ENCODE data around the gene FGD2.

Gene FGD2

DNA sequence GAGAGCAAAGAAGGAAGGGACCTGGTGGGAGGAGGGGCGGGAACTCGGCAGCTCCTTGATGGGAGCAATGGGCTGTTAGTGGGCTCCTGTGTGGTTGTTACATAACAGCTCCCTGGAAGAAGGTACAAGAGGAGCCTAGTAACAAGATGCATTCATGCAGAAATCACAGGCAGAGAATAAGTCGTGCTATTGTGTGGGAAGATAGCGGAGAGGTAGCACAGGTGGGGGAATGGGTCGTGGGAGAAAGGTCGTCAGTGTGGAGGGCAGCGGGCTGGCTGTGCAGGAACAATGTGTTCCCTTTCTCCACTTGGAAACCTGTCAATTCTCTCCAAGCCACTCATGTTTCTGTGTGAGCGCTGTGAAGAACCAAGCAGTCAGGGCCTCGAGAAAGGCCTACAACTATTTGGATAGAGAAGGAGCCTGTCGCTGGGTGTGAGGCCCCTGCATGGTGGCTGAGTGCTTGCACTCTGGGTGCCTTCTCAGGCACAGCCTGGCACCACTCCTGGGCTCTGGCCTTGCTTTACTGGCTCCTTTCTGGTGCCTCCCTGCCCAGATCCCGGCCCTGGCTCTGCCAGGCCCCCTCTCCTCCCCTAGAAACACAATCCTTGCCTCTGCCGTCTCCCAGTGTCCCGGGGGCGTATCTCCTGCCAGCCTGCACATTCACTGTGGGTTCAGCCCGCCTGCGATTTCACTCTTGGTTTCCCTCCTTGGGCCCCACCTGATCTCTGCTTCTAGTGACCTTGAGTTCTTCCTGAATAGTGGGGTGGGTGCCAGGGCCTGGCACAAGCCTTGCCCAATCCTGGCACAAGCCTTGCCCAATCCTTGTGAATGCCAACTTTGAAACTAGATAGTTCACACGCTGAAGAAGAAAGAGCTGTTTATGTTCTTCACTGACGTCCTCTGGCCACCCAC is 7.4 kb upstream of the FGD2 start:
- FAIRE-seq (no peak), DNase-seq (ENCODE audit: insufficient read length, low spot score) (no peak)
- no peak for TF ChIP-seq POLR2A (IDR thresholded peaks at IDR 0.05; ENCODE audit: low read depth, low read length)

DNA sequence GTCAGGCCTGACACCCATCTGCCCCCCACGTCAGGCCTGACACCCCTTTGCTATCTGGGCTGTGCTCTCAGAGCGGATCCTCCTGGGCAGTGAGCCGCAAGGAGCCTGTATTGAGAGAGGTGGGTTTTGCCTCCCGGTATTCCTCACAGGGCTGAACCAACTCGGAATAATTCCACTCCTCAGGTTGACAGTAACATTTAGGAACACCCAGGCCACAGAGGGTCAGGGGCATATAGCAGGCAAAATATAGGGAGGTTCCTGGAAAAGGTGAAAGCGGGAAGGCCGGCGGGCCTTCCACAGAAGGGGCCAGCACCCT is 6.8 kb upstream of the FGD2 start:
- TF ChIP-seq POLR2A (IDR thresholded peaks at IDR 0.05; ENCODE audit: low read depth, low read length), result no peak
- FAIRE-seq (no peak), DNase-seq (ENCODE audit: insufficient read length, low spot score) (no peak)

DNA sequence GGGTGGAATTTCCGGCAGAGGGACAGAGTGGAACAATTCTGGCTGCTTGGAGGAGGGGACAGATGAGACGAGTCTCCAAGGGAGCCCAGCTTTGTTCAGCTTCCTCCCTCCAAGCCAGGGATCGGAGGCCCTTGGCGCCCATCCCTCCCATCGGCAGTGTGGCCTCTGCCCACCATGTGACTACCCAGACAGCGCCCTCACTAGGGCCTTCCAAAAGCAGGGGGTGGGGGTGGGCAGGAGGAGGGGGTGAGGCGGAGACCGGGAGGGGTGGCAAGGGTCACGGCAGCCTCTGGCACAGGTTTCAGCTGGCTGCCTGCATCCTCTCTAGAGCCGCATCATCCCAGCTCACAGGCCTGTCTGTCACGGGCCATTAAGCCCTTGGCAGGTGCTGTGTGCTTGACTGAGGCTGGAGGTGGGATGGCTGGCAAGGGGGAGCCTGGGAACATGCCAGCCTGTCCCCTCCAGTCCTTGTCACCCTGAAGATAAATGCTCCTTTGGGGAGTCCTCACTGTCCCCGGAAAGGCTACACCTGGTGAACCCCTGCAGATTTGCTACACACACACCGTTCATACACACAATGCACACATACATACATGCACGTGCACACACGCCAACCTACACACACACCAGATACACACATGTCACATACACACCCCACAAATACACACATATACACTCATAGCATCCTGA is 6.2 kb upstream of the FGD2 start:
- DNase-seq (ENCODE audit: insufficient read length, low spot score) (no peak), FAIRE-seq (no peak)
- TF ChIP-seq POLR2A (IDR thresholded peaks at IDR 0.05; ENCODE audit: low read depth, low read length), result no peak

DNA sequence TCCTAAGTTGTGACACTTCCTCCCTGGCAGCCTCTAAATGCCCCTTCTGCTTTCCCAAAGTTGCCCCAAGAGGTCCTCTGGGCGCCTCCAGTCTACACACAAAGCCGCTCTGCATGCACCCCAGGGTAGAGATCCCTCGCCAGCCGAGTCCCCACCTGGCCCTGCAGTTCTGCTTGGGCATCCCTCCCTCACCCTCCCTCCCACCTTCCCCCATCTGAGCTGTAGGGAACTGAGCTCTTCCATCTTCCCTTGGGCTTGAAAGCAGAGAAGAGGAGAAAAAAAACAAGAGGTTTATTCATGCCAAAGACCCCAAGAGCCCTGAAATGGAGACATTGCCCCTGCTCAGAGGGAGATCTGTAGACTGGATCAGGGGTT is 5.7 kb upstream of the FGD2 start:
- FAIRE-seq (no peak), DNase-seq (ENCODE audit: insufficient read length, low spot score) (no peak)
- TF ChIP-seq POLR2A (IDR thresholded peaks at IDR 0.05; ENCODE audit: low read depth, low read length), result no peak

DNA sequence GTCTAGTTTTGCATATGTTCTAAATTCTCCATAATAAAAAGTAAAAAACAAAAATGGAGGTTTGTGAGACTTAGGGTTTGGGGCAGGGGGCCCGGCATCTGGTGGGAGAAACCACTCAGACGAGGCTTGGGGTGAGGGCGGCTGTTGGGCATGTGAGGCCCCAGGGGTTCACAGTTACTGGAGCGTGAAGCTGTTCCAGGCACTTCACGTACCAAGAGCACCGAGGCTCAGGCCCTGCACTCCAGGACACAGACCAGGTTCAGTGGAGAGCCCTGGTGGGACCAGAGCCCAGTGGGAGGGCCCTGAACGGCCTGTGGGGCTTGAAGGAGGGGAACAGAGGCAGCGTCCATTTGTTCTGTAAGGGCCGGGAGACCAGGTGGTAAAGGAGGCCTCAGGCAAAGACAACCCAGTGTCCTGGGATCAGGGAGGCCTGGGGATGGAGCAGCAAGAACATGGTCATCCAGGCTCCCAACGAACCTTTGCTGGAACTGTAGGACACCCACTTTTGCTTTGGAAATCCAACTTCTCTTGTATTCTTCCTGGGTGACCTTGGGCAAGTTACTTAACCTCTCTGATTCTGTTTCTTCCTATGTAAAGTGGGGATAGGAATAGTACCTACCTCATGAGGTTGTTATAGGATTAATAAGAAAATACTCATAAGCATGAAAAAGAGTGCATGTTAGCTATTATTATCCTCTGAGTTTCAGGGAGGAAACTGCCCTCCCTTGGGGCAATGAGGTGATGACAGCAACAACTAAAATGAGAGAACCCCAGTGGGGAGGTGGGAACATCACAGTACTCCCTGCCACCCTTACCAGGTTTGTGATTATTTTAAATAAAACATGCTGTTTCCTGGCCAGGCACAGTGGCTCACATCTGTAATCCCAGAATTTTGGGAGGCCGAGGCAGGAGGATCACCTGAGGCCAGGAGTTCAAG is 1.1 kb upstream of the FGD2 start:
- no peak for DNase-seq (ENCODE audit: insufficient read length, low spot score)
- TF ChIP-seq POLR2A (IDR thresholded peaks at IDR 0.05; ENCODE audit: low read depth, low read length), result no peak
- FAIRE-seq, result no peak

DNA sequence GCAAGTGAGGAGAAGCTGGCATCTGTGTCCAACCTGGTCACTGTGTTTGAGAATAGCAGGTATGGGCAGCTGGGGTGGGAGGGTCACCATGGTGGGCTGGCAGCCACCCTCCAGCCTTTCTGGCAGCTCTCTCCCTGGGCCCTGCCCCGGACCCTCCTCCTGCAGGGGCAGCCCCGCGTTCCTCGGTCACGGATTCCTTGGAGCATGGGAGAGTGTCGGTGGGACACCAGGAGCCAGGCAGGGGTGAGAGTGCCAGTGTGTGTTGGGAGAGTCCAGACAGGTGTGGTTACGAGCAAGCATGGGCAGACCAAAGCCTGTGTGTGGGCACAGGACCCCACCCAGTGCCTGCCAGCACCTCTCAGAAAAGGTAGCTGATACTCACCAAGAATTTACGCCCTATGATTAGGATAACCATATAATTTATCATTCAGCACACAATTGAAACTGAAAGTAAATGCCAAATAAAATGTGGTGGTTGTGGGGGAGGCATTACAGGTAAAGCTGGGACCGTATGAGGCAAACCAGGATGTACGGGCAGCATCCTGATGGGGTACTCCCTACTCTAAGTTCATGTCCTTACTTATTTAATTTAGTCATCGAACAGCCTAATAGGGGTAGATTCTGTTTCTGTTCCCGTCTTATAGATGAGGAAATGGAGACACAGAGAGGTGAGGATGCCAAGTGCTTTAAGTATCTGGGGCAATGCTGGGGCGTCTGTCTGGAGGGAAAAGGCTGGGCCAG is 542 bp downstream of the FGD2 start:
- FAIRE-seq (no peak), DNase-seq (ENCODE audit: insufficient read length, low spot score) (no peak)
- no peak for TF ChIP-seq POLR2A (IDR thresholded peaks at IDR 0.05; ENCODE audit: low read depth, low read length)

DNA sequence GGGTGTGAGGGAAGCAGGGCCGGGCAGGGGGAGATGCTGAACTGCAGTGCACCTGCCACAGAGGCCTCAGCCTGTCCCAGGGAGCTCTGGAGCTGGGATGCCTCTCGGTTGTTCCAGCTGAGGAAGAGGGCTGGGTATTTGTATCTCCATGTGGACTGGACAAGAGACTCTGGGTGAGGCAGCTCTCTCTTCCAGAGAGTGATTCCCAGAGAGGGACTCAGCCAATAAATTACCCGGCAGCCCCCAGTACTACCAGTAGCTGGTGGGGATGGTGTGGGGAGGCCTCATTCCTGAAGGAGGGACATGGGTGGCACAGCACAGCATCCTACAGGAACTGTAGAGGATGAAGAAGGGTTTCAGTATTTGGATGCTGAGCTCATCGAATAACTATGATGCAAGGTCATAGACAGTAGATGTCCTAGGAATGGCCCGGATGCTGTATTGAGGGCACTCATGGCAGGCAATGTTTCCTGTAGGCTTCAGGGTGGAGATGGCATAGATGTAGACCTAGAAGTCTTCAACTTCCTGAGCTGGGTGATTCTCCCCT is 1.4 kb downstream of the FGD2 start:
- DNase-seq (ENCODE audit: insufficient read length, low spot score) (peak; percentile 44), FAIRE-seq (no peak)
- no peak for TF ChIP-seq POLR2A (IDR thresholded peaks at IDR 0.05; ENCODE audit: low read depth, low read length)

DNA sequence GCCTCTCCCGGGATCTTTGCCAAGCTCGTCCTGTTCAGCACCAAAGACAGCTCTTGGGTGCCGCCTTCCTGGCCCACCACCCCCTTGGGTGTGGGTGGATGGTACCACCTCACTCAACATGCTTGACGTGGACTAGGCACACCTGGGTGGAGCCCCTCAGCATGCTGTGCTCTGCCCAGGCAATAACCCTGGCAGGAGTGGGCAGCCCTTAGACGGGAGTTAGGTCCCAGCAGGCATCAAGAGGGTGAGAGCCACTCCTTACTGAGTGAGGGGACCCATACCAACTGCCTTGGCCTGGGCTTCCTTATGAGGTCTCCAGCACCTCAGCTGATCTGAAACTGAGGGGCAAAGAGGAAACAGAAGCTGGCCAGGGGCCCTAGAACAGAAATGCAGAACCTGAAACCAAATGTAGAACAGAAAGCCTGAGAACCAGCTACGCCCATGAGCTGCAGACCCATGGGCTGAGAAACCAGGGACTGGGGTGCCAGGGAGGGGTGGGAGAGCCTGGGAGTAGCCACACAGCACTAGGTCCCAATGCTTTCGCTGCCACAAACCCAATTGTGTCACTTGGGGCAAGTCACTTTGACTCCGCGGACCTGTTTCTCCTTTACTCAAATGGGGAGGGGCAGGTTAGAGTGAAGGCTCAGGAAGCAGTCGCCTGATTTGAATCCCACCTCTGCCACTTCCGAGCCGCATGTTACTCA is 2.0 kb downstream of the FGD2 start:
- DNase-seq (ENCODE audit: insufficient read length, low spot score) (no peak), FAIRE-seq (no peak)
- no peak for TF ChIP-seq POLR2A (IDR thresholded peaks at IDR 0.05; ENCODE audit: low read depth, low read length)

DNA sequence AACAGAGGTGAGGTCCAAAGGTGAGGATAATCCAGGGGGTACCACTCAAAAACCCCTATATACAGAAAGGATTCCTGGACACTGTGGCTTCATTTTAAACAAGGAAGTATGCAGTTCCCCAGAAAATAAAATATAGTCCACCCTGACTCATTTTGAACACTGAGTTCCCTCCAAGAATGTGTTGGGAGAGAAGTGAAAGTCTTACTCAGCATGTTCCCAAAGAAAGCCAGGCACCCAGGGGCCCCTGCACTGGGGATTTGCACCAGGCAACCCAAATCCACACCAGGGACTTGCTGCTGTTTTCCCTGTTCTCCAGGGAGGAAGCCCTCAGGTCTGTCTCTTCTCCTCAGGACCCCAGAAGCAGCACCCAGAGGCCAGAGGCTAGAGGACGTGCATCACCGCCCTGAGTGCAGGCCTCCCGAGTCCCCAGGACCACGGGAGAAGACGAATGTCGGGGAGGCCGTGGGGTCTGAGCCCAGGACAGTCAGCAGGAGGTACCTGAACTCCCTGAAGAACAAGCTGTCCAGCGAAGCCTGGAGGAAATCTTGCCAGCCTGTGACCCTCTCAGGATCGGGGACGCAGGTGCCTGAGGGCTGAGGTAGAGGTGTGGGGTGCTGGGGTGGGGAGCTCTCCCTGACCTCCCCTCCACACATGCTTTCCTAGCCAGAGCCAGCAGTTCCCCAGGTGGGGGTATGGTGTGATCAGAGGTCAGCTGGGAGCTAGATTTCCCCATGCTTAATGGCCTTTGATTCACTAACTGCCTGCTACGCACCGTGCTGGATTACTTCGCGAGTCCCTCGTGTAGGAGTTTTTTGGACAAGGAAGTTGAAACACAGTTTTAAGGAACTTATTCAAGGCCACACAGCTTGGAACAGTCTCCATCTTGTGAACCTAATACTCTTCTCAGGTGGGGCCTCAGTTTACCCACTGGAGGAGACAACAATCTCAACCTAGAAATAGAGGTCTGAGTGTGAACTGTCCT is 3.3 kb downstream of the FGD2 start:
- FAIRE-seq (no peak), DNase-seq (ENCODE audit: insufficient read length, low spot score) (no peak)
- TF ChIP-seq POLR2A (IDR thresholded peaks at IDR 0.05; ENCODE audit: low read depth, low read length), result no peak

DNA sequence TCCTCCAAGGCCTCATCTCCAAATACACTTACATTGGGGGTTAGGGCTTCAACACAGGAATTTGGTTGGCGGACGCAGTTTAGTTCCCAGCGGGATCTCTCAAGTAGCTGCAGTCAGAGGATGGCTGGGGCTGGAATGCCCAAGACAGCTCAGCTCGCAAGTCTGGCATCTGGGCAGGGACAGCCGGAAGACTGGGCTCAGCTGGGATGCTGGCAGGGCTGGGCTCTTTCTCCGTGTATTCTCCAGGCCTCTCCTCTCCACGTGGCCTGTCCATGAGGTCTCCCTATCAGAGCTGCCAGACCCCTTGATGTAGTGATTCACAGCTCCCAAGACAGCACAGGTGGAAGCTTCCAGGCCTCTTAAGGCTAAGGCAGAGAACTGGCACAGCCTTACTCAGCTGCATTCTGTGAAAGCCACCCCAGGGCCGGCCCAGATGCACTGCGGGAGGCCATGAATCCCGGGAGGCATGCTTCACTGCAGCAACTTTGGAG is 5.0 kb downstream of the FGD2 start:
- FAIRE-seq (no peak), DNase-seq (ENCODE audit: insufficient read length, low spot score) (no peak)
- TF ChIP-seq POLR2A (IDR thresholded peaks at IDR 0.05; ENCODE audit: low read depth, low read length), result no peak

DNA sequence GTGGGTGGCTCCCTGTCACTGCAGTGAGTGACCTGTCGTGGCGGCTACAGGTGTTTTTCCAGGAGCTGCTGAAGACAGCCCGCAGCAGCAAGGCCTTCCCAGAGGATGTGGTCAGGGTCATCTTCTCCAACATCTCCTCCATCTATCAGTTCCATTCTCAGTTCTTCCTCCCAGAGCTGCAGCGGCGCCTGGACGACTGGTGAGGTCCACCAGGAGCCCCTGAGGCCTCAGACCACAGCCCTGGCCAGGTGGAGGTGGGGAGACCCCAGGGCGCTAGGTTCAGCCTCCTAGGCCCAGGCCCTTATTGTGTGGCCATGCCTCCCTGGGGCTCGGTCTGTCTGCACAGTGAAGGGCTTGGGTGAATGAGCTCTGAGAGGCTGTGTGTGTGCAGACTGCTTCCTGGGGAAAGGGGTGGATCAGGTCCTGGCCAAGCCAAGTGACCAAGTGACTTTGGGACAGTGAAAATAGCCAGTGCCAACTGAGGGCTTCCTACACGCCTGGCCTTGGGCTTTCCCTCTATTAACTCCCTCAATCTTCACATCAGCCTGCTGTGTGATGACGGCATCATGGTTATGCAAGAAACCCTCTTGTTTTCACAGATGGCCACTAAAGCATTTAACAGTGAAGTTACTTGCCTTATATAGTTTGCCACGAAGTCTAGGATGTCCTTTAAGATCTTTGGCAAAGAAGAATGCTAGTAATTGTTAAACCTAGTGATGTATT is 6.4 kb downstream of the FGD2 start:
- no peak for TF ChIP-seq POLR2A (IDR thresholded peaks at IDR 0.05; ENCODE audit: low read depth, low read length)
- no peak for FAIRE-seq
- DNase-seq (ENCODE audit: insufficient read length, low spot score), result no peak
